ENCODE measurements around the gene ARR3.
"Not testable (repeated sequence)": the region's sequence is repeated elsewhere in the genome, so short reads cannot be mapped to it uniquely, and the experiment has no call there.

Gene ARR3
- 0 reads per million in 9 experiments for total RNA-seq

GRCh38 chrX:70268034-70268433 is at the start of gene ARR3:
Gene ARR3 (plus strand): TSS chrX:70268334. CDS start chrX:70269386, 1,052 bp downstream.
- no peaks in the 10 kb centered on the region for H3K36me3 Mint-ChIP-seq (ENCODE audit: insufficient read depth)
- ATAC-seq (replicated peaks), result no peak
- no peaks in the 10 kb centered on the region for H3K9me3 Mint-ChIP-seq
- no peak within 1 kb of the TSS for H3K4me3 Mint-ChIP-seq
- no peak for DNase-seq
- H3K27me3 Mint-ChIP-seq, result no peaks in the 10 kb centered on the region
- no peaks in the 10 kb centered on the region for H3K4me1 Mint-ChIP-seq (ENCODE audit: low read depth in 2 of 2)
- H3K27ac Mint-ChIP-seq, result no peak within 1 kb of the TSS

- no peaks in the 10 kb centered on the region for H3K9me3 Mint-ChIP-seq
- H3K4me3 Mint-ChIP-seq, result no peak overlapping the region
- H3K36me3 Mint-ChIP-seq (ENCODE audit: insufficient read depth), result no peaks in the 10 kb centered on the region
- no peaks in the 10 kb centered on the region for H3K27me3 Mint-ChIP-seq
- DNase-seq (no peak), ATAC-seq (replicated peaks) (no peak)
- no peaks in the 10 kb centered on the region for H3K4me1 Mint-ChIP-seq (ENCODE audit: low read depth in 2 of 2)
- H3K27ac Mint-ChIP-seq, result no peak overlapping the region
Measured at GRCh38 chrX:70219938-70220764, 48.0 kb upstream of the ARR3 start.

GRCh38 chrX:70226048-70226447 is 42.1 kb upstream of the ARR3 start:
- H3K4me3 Mint-ChIP-seq, result no peak overlapping the region
- no peaks in the 10 kb centered on the region for H3K9me3 Mint-ChIP-seq
- ATAC-seq (replicated peaks) (no peak), DNase-seq (no peak)
- no peak overlapping the region for H3K27ac Mint-ChIP-seq
- no peaks in the 10 kb centered on the region for H3K27me3 Mint-ChIP-seq
- no peaks in the 10 kb centered on the region for H3K36me3 Mint-ChIP-seq (ENCODE audit: insufficient read depth)
- H3K4me1 Mint-ChIP-seq (ENCODE audit: low read depth in 2 of 2), result no peaks in the 10 kb centered on the region

GRCh38 chrX:70226687-70227086 is 41.4 kb upstream of the ARR3 start:
- Mint-ChIP-seq H3K27ac (no peak overlapping the region), H3K9me3 (no peaks in the 10 kb centered on the region), H3K4me1 (ENCODE audit: low read depth in 2 of 2) (peaks cover 0 to 4% of the 10 kb centered on the region in 2 donors), H3K4me3 (no peak overlapping the region), H3K27me3 (no peaks in the 10 kb centered on the region), H3K36me3 (ENCODE audit: insufficient read depth) (no peaks in the 10 kb centered on the region)
- DNase-seq, result no peak
- no peak for ATAC-seq (replicated peaks)

- H3K36me3 Mint-ChIP-seq (ENCODE audit: insufficient read depth), result no peaks in the 10 kb centered on the region
- ATAC-seq (replicated peaks), result no peak
Measured at GRCh38 chrX:70231666-70232065, 36.5 kb upstream of the ARR3 start.

GRCh38 chrX:70234355-70234754 is 33.8 kb upstream of the ARR3 start, which contains the start of gene AWAT1:
Gene AWAT1 (plus strand): TSS chrX:70234655. CDS start chrX:70234696, 41 bp downstream.
- ATAC-seq (replicated peaks) (no peak), DNase-seq (no peak)
- H3K27ac Mint-ChIP-seq, result no peak within 1 kb of the TSS
- no peaks in the 10 kb centered on the region for H3K27me3 Mint-ChIP-seq
- H3K4me1 Mint-ChIP-seq (ENCODE audit: low read depth in 2 of 2), result peaks cover 0 to 8% of the 10 kb centered on the region in 2 donors
- H3K36me3 Mint-ChIP-seq (ENCODE audit: insufficient read depth), result no peaks in the 10 kb centered on the region
- H3K4me3 Mint-ChIP-seq, result no peak within 1 kb of the TSS
- no peaks in the 10 kb centered on the region for H3K9me3 Mint-ChIP-seq

More at GRCh38 chrX:70231666-70232065, 36.5 kb upstream of the ARR3 start:
- Mint-ChIP-seq H3K9me3 (no peaks in the 10 kb centered on the region), H3K4me3 (no peak overlapping the region), H3K27me3 (no peaks in the 10 kb centered on the region), H3K27ac (no peak overlapping the region), H3K4me1 (ENCODE audit: low read depth in 2 of 2) (peaks cover 0 to 8% of the 10 kb centered on the region in 2 donors)
- DNase-seq, result no peak

GRCh38 chrX:70240751-70241150 is 27.4 kb upstream of the ARR3 start:
- Mint-ChIP-seq H3K36me3 (ENCODE audit: insufficient read depth) (no peaks in the 10 kb centered on the region), H3K4me1 (ENCODE audit: low read depth in 2 of 2) (no peaks in the 10 kb centered on the region), H3K9me3 (no peaks in the 10 kb centered on the region), H3K27ac (no peak overlapping the region), H3K27me3 (no peaks in the 10 kb centered on the region), H3K4me3 (no peak overlapping the region)
- no peak for ATAC-seq (replicated peaks)
- no peak for DNase-seq

- Mint-ChIP-seq H3K36me3 (ENCODE audit: insufficient read depth) (no peaks in the 10 kb centered on the region), H3K9me3 (no peaks in the 10 kb centered on the region), H3K27me3 (no peaks in the 10 kb centered on the region), H3K4me1 (ENCODE audit: low read depth in 2 of 2) (no peaks in the 10 kb centered on the region), H3K27ac (no peak overlapping the region), H3K4me3 (no peak overlapping the region)
- DNase-seq (no peak), ATAC-seq (replicated peaks) (no peak)
Measured at GRCh38 chrX:70241501-70241900, 26.6 kb upstream of the ARR3 start.

GRCh38 chrX:70243601-70244000 is 24.5 kb upstream of the ARR3 start:
- H3K36me3 Mint-ChIP-seq (ENCODE audit: insufficient read depth); H3K4me3 Mint-ChIP-seq; H3K27ac Mint-ChIP-seq; H3K27me3 Mint-ChIP-seq; H3K4me1 Mint-ChIP-seq (ENCODE audit: low read depth in 2 of 2); DNase-seq; H3K9me3 Mint-ChIP-seq; ATAC-seq (replicated peaks): not testable (repeated sequence)

GRCh38 chrX:70244881-70245280 is 23.3 kb upstream of the ARR3 start:
- Mint-ChIP-seq H3K9me3 (no peaks in the 10 kb centered on the region), H3K27ac (no peak overlapping the region), H3K4me1 (ENCODE audit: low read depth in 2 of 2) (no peaks in the 10 kb centered on the region), H3K27me3 (no peaks in the 10 kb centered on the region), H3K4me3 (no peak overlapping the region), H3K36me3 (ENCODE audit: insufficient read depth) (no peaks in the 10 kb centered on the region)
- ATAC-seq (replicated peaks), result no peak
- no peak for DNase-seq

GRCh38 chrX:70247252-70247651 is 20.9 kb upstream of the ARR3 start:
- H3K27me3 Mint-ChIP-seq, result no peaks in the 10 kb centered on the region
- DNase-seq (no peak), ATAC-seq (replicated peaks) (no peak)
- no peaks in the 10 kb centered on the region for H3K9me3 Mint-ChIP-seq
- no peak overlapping the region for H3K27ac Mint-ChIP-seq
- no peaks in the 10 kb centered on the region for H3K4me1 Mint-ChIP-seq (ENCODE audit: low read depth in 2 of 2)
- H3K4me3 Mint-ChIP-seq, result no peak overlapping the region
- H3K36me3 Mint-ChIP-seq (ENCODE audit: insufficient read depth), result no peaks in the 10 kb centered on the region

- no peak for ATAC-seq (replicated peaks)
- Mint-ChIP-seq H3K4me1 (ENCODE audit: low read depth in 2 of 2) (no peaks in the 10 kb centered on the region), H3K36me3 (ENCODE audit: insufficient read depth) (no peaks in the 10 kb centered on the region)
Measured at GRCh38 chrX:70252491-70252890, 15.6 kb upstream of the ARR3 start.

GRCh38 chrX:70253377-70254062 is 14.6 kb upstream of the ARR3 start:
- Mint-ChIP-seq H3K9me3 (no peaks in the 10 kb centered on the region), H3K4me1 (ENCODE audit: low read depth in 2 of 2) (peaks cover 3% of the 10 kb centered on the region in 2 donors), H3K4me3 (no peak overlapping the region), H3K27ac (no peak overlapping the region), H3K27me3 (no peaks in the 10 kb centered on the region), H3K36me3 (ENCODE audit: insufficient read depth) (no peaks in the 10 kb centered on the region)
- DNase-seq, result no peak
- no peak for ATAC-seq (replicated peaks)

More at GRCh38 chrX:70252491-70252890, 15.6 kb upstream of the ARR3 start:
- DNase-seq, result no peak
- no peak overlapping the region for H3K4me3 Mint-ChIP-seq
- H3K27me3 Mint-ChIP-seq, result no peaks in the 10 kb centered on the region
- no peak overlapping the region for H3K27ac Mint-ChIP-seq
- no peaks in the 10 kb centered on the region for H3K9me3 Mint-ChIP-seq

- no peak for DNase-seq
- H3K9me3 Mint-ChIP-seq, result no peaks in the 10 kb centered on the region
- ATAC-seq (replicated peaks), result no peak
Measured at GRCh38 chrX:70254063-70254400, 14.1 kb upstream of the ARR3 start.

More at GRCh38 chrX:70254063-70254400, 14.1 kb upstream of the ARR3 start:
- Mint-ChIP-seq H3K36me3 (ENCODE audit: insufficient read depth) (no peaks in the 10 kb centered on the region), H3K27me3 (no peaks in the 10 kb centered on the region), H3K4me1 (ENCODE audit: low read depth in 2 of 2) (peaks cover 3% of the 10 kb centered on the region in 2 donors), H3K4me3 (no peak overlapping the region), H3K27ac (no peak overlapping the region)
